Mesenchymal stem cell (in vitro differentiated cells and primary cell): ENCODE data around the gene ATP2B3.

Experiments used
- DNase-seq: peaks from one replicate; pipeline ENCODE4 v3.0.0-alpha.2; 2013
- H2AFZ ChIP-seq: one replicate; pipeline ENCODE4 v1.6.1; 2013; ENCODE audit warnings: low read depth, mild to moderate bottlenecking, control low read depth, inconsistent platforms, low read length, moderate library complexity
- H2AK5ac ChIP-seq: 2 replicates; pipeline ENCODE4 v1.6.1; 2013; ENCODE audit warnings: low read length, moderate library complexity, mild to moderate bottlenecking, inconsistent platforms; ENCODE audit not compliant: severe bottlenecking
- H2BK120ac ChIP-seq: one replicate; pipeline ENCODE4 v1.6.1; 2013; ENCODE audit warnings: low read depth, mild to moderate bottlenecking, inconsistent platforms, low read length, moderate library complexity
- H2BK12ac ChIP-seq, 2 experiments: one replicate each; pipeline ENCODE4 v1.6.1; 2013; ENCODE audit warnings: inconsistent platforms in 2 of 2, low read length in 2 of 2, mild to moderate bottlenecking in 2 of 2, moderate library complexity in 2 of 2, control low read depth in 1 of 2
- H2BK15ac ChIP-seq: one replicate; pipeline ENCODE4 v1.6.1; 2013; ENCODE audit warnings: mild to moderate bottlenecking, low read depth, inconsistent platforms; ENCODE audit not compliant: poor library complexity, severe bottlenecking
- H2BK5ac ChIP-seq: 2 replicates; pipeline ENCODE4 v1.6.1; 2013; ENCODE audit warnings: low read depth, mild to moderate bottlenecking, low read length, control low read depth, inconsistent platforms; ENCODE audit not compliant: poor library complexity, severe bottlenecking
- H3K14ac ChIP-seq, 2 experiments: one replicate each; pipeline ENCODE4 v1.6.1; 2013; ENCODE audit warnings: inconsistent platforms in 2 of 2, low read length in 2 of 2, control low read depth in 1 of 2, mild to moderate bottlenecking in 1 of 2, moderate library complexity in 1 of 2
- H3K18ac ChIP-seq, 2 experiments: one replicate each; pipeline ENCODE4 v1.6.1; 2013; ENCODE audit warnings: inconsistent platforms in 2 of 2, low read length in 2 of 2, control low read depth in 1 of 2, low read depth in 1 of 2, mild to moderate bottlenecking in 1 of 2
- H3K23ac ChIP-seq, 2 experiments: one replicate each; pipeline ENCODE4 v1.6.1; 2013; ENCODE audit warnings: inconsistent platforms in 2 of 2, low read length in 2 of 2, mild to moderate bottlenecking in 2 of 2, moderate library complexity in 2 of 2, control low read depth in 1 of 2
- H3K27ac ChIP-seq: 2 replicates; pipeline ENCODE4 v1.5.1; 2013; ENCODE audit warnings: mild to moderate bottlenecking, moderate library complexity, low read length, control low read depth, inconsistent platforms; ENCODE audit not compliant: poor library complexity, severe bottlenecking
- H3K27me3 ChIP-seq, 2 experiments: 2 replicates each; pipeline versions ENCODE4 v1.6.1 to v1.7.0; 2013; ENCODE audit warnings: low read length in 2 of 2, mild to moderate bottlenecking in 2 of 2, moderate library complexity in 2 of 2, control low read depth in 1 of 2, inconsistent platforms in 1 of 2; ENCODE audit not compliant: control insufficient read depth in 1 of 2, insufficient read depth in 1 of 2
- H3K36me3 ChIP-seq, 2 experiments: 2 replicates each; pipeline versions ENCODE4 v1.6.1 to v1.7.0; 2013; ENCODE audit warnings: low read length in 2 of 2, control low read depth in 1 of 2, inconsistent platforms in 1 of 2, low read depth in 1 of 2, mild to moderate bottlenecking in 1 of 2; ENCODE audit not compliant: insufficient read depth in 2 of 2, control insufficient read depth in 1 of 2
- H3K4ac ChIP-seq, 2 experiments: one replicate each; pipeline ENCODE4 v1.6.1; 2013; ENCODE audit warnings: inconsistent platforms in 2 of 2, low read length in 2 of 2, mild to moderate bottlenecking in 2 of 2, moderate library complexity in 2 of 2, control low read depth in 1 of 2, low read depth in 1 of 2
- H3K4me1 ChIP-seq: 2 replicates; pipeline ENCODE4 v1.6.1; 2013; ENCODE audit warnings: low read depth, low read length, control low read depth; ENCODE audit not compliant: control insufficient read depth, insufficient read depth
- H3K4me2 ChIP-seq: 2 replicates; pipeline ENCODE4 v1.6.1; 2013; ENCODE audit warnings: low read length, mild to moderate bottlenecking, inconsistent platforms; ENCODE audit not compliant: poor library complexity, severe bottlenecking
- H3K4me3 ChIP-seq, 2 experiments: 2 replicates each; pipeline versions ENCODE4 v1.5.1 to v1.7.0; 2013; ENCODE audit warnings: low read length in 2 of 2, mild to moderate bottlenecking in 2 of 2, control low read depth in 1 of 2, low read depth in 1 of 2; ENCODE audit not compliant: insufficient read depth in 1 of 2
- H3K79me1 ChIP-seq: replicated peaks from 2 replicates; pipeline ENCODE4 v1.6.1; 2013; ENCODE audit warnings: mild to moderate bottlenecking, control low read depth, low read length, inconsistent platforms; ENCODE audit not compliant: poor library complexity, severe bottlenecking
- H3K9ac ChIP-seq: 2 replicates; pipeline ENCODE4 v1.7.0; 2013; ENCODE audit warnings: mild to moderate bottlenecking, low read length, moderate library complexity
- H3K9me3 ChIP-seq: 2 replicates; pipeline ENCODE4 v1.7.0; 2013; ENCODE audit warnings: mild to moderate bottlenecking, low read length; ENCODE audit not compliant: control insufficient read depth
- H4K8ac ChIP-seq: one replicate; pipeline ENCODE4 v1.6.1; 2013; ENCODE audit warnings: inconsistent platforms, mild to moderate bottlenecking, low read length, moderate library complexity
- H4K91ac ChIP-seq: one replicate; pipeline ENCODE4 v1.6.1; 2013; ENCODE audit warnings: mild to moderate bottlenecking, low read length, inconsistent platforms
- WGBS: methylation state at CpG from one replicate; pipeline ENCODE4 v1.1.7; 2013; ENCODE audit warnings: mixed read lengths; 5-methylcytosine and 5-hydroxymethylcytosine counted together

Gene ATP2B3

DNA sequence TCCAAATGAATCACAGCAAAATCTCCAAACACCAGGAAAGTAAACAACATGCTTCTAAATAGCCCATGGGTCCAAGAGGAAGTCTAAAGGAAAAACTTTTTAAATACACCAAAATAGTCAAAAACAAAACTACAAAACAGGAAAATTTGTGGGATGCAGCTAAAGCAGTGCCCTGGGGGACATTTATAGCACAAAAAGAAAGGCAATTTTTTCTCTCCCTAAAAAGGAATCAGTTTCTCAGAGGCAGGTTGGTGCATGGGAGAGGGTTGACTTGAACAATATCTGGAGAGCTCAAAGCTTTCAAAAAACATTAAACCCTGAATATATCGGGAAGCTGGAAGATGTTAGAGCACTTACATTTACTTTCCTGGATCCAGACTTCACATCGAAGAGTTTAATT, 113.9 kb downstream of the ATP2B3 start:
- H3K23ac ChIP-seq: no peak overlapping the region
- H3K27ac ChIP-seq: no peak overlapping the region
- H2AK5ac ChIP-seq: no peak overlapping the region
- no peak overlapping the region for H3K18ac ChIP-seq
- no peak for DNase-seq
- no peak overlapping the region for H4K91ac ChIP-seq
- no peak overlapping the region for H3K14ac ChIP-seq
- no peak overlapping the region for H4K8ac ChIP-seq
- no peak overlapping the region for H2BK15ac ChIP-seq
- H2BK12ac ChIP-seq: no peak overlapping the region
- no peaks in the 10 kb centered on the region for H3K79me1 ChIP-seq
- H3K4ac ChIP-seq: no peak overlapping the region
- WGBS: 98% methylated on average over 2 of the region's 2 CpGs
- H3K9ac ChIP-seq: no peak overlapping the region
- no peak overlapping the region for H2BK120ac ChIP-seq
- no peaks in the 10 kb centered on the region for H3K36me3 ChIP-seq
- no peak overlapping the region for H3K4me2 ChIP-seq
- peaks cover 24% of the 10 kb centered on the region for H3K9me3 ChIP-seq
- no peak overlapping the region for H2AFZ ChIP-seq
- H2BK5ac ChIP-seq: no peak overlapping the region
- no peak overlapping the region for H3K4me3 ChIP-seq
- peaks cover 21% of the 10 kb centered on the region for H3K4me1 ChIP-seq
- H3K27me3 ChIP-seq: peaks cover 0 to 74% of the 10 kb centered on the region in 2 experiments

DNA sequence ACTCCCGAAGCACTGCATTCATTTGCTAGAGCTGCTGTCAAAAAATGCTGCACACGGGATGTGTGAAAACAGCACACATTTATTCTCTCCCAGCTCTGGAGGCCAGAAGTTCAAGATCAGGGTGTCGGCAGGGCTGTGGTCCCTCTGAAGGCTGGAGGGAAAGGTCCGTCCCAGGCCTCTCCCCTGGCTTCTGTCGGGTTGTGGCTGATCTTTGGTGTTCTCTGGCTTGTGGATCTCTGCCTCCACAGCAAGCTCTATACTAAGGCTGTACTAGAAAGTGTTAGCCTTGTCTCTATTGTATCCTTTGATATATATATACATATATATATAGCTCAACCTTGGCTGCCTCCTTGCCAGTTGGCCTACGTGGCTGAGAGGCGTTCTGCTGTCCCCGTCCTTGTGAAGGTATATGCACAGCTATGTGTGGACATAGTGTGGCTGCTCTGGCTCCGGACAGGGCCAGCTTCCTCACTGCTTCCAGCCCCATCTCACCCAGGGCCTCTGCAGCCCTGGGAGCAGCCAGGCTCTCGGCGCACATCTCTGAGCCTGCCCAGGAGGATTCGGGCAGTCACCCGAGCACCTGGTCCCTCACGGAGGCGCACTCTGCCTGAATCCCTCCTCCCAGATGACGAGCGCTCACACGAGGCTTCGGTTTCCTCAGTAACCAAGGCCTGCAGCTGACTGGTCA, 114.6 kb downstream of the ATP2B3 start:
- H3K79me1 ChIP-seq: no peaks in the 10 kb centered on the region
- no peak overlapping the region for H3K9ac ChIP-seq
- H4K8ac ChIP-seq: no peak overlapping the region
- H4K91ac ChIP-seq: no peak overlapping the region
- H3K23ac ChIP-seq: no peak overlapping the region
- no peak overlapping the region for H2AFZ ChIP-seq
- H3K27ac ChIP-seq: no peak overlapping the region
- H3K36me3 ChIP-seq: no peaks in the 10 kb centered on the region
- WGBS: 89% methylated on average over 12 of the region's 19 CpGs
- H2BK120ac ChIP-seq: no peak overlapping the region
- no peak overlapping the region for H3K4me2 ChIP-seq
- peaks cover 19% of the 10 kb centered on the region for H3K4me1 ChIP-seq
- DNase-seq: no peak
- H3K27me3 ChIP-seq: peaks cover 0 to 76% of the 10 kb centered on the region in 2 experiments
- H3K4ac ChIP-seq: no peak overlapping the region
- no peak overlapping the region for H2BK15ac ChIP-seq
- H3K18ac ChIP-seq: no peak overlapping the region
- peaks cover 24% of the 10 kb centered on the region for H3K9me3 ChIP-seq
- H3K4me3 ChIP-seq: no peak overlapping the region
- no peak overlapping the region for H2BK12ac ChIP-seq
- no peak overlapping the region for H3K14ac ChIP-seq
- H2AK5ac ChIP-seq: no peak overlapping the region
- no peak overlapping the region for H2BK5ac ChIP-seq
